C4-2B (cell line): ENCODE data around the gene UBR4.

ENCODE experiments used
- H3K27ac ChIP-seq: fragments of 450-650 bp; 2 replicates; pipeline ENCODE4 v1.5.1; 2017
- ZFX ChIP-seq: fragments of 450-650 bp; IDR thresholded peaks from 2 replicates; pipeline ENCODE4 v1.6.1; 2017
- TF ChIP-seq, protein P1 (sequence below): fragments of 450-650 bp; conservative IDR thresholded peaks from 2 replicates; pipeline ENCODE4 v1.5.1; 2017; ENCODE audit warnings: mild to moderate bottlenecking

Gene UBR4

DNA sequence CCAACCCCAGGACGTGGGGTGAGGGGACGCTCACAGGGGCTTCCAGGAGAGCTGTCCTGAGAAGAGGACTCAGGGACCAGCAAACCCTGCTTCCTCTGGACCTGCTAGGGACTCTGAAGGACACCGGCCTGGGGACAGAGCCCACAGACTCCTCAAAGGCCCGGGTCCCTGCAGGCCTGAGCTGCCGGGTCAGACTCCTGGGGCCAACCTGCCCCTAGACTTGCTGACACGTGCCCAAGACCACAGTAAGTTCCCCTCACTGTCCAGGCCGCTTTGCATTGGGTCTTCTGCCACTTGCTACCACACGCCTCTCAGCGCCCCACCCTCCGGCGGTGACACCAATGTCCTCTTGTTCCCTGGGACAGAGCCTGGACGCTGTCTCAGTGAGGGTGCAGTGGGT, 146.9 kb downstream of the UBR4 start:
- TF ChIP-seq, protein P1, sequence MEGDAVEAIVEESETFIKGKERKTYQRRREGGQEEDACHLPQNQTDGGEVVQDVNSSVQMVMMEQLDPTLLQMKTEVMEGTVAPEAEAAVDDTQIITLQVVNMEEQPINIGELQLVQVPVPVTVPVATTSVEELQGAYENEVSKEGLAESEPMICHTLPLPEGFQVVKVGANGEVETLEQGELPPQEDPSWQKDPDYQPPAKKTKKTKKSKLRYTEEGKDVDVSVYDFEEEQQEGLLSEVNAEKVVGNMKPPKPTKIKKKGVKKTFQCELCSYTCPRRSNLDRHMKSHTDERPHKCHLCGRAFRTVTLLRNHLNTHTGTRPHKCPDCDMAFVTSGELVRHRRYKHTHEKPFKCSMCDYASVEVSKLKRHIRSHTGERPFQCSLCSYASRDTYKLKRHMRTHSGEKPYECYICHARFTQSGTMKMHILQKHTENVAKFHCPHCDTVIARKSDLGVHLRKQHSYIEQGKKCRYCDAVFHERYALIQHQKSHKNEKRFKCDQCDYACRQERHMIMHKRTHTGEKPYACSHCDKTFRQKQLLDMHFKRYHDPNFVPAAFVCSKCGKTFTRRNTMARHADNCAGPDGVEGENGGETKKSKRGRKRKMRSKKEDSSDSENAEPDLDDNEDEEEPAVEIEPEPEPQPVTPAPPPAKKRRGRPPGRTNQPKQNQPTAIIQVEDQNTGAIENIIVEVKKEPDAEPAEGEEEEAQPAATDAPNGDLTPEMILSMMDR, result no peak
- TF ChIP-seq ZFX, result no peak

DNA sequence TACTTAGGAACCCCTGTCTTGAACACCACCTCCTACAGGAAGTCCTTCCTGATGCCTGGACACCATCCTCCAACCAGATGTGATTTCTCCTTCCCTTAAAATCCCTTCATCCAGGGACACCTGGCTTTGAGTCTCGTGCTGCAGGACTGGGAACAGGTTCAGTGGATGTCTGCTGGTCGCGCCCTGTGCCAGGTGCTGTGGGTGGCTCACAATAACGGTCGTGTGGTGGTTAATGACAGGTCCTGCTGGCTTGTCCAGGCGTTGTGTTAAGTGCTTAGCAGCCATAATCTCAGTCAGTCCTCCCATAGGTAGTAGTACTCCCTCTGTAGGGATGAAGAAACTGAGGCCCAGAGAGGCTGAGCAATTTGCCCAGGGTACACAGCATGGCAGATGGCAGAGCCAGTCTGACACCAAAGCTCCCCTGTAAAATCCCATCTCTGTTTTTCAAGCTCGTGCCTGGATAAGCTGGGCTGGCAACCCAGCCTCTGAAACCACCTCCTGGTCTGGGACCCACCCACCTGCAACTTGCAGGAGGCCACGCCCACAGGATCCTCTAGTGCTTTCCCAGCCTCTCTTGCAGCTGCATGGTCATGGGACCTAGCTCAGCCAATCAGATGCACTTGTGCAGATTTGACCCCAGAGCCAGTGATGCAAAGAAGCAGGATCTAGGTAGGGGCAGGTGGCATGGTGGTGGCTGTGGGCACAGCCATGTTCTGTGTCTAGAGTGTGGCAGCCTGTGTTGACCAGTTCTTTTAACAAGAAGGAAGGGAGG, 147.6 kb downstream of the UBR4 start:
- no peak for TF ChIP-seq ZFX
- TF ChIP-seq, protein P1, result no peak
- H3K27ac ChIP-seq, result no peak overlapping the region

More for the DNA sequence above, 146.9 kb downstream of the UBR4 start:
- H3K27ac ChIP-seq, result no peak overlapping the region

GRCh38 chr1:19061798-19062197, 148.3 kb downstream of the UBR4 start:
- TF ChIP-seq, protein P1, result no peak
- TF ChIP-seq ZFX, result no peak
- H3K27ac ChIP-seq, result no peak overlapping the region

DNA sequence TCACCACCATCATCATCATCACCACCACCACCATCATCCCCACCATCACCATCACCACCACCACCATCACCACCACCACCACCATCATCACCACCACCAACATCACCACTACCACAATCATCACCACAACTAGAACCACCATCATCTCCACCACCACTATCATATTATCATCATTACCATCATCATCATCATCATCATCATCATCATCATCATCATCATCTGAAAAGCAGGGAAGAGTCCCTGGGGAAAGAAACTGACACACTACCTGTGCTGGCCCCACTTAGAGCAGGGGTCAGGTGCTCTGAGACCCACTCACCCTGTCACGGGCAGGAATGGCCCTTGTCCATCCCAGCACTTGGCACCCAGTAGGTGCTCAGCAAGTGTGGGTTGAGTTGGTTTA, 148.7 kb downstream of the UBR4 start:
- no peak overlapping the region for H3K27ac ChIP-seq
- TF ChIP-seq, protein P1, result no peak
- no peak for TF ChIP-seq ZFX

DNA sequence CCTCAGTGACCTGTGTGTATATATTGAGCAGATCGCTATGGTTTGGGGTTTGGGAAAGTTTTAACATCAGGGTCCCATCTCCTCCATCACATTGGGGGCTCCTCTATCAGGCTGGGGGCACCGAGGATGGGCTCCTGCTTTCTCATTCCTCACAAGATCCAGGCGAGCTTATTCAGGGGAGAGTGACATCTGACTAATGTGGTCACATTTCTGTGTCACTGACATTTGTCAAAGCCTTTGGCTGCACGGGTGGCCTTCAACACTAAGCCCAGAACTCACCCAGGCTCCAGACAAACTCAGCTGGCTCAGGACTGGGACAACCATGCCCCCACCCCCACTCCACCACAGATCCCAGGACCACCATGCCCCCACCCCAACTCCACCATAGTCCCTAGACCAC, 150.3 kb downstream of the UBR4 start:
- no peak overlapping the region for H3K27ac ChIP-seq
- no peak for TF ChIP-seq ZFX
- TF ChIP-seq, protein P1, result no peak

GRCh38 chr1:19058476-19058797, 151.6 kb downstream of the UBR4 start:
- TF ChIP-seq ZFX, result no peak
- TF ChIP-seq, protein P1, result no peak
- no peak overlapping the region for H3K27ac ChIP-seq

- no peak overlapping the region for H3K27ac ChIP-seq
- no peak for TF ChIP-seq ZFX
- TF ChIP-seq, protein P1, result no peak
Observed at GRCh38 chr1:19057784-19058475, 152.1 kb downstream of the UBR4 start.
